Liver (tissue), 3 donors: ENCODE measurements around the gene BRWD1.

ENCODE experiments used
- EGR1 ChIP-seq, 2 donors: IDR thresholded peaks; 2 replicates each; pipeline ENCODE4 v1.6.1; 2016 to 2018; ENCODE audit warnings: antibody characterized with exemption in 2 of 2, low read depth in 2 of 2
- HNF4G ChIP-seq: IDR thresholded peaks from 2 replicates; pipeline ENCODE4 v1.6.1; 2016; ENCODE audit warnings: antibody characterized with exemption
- JUND ChIP-seq, 2 donors: IDR thresholded peaks; 2 replicates each; pipeline ENCODE4 v1.6.1; 2016; ENCODE audit warnings: antibody characterized with exemption in 2 of 2
- RAD21 ChIP-seq, 2 donors: IDR thresholded peaks; 2 replicates each; pipeline ENCODE4 v1.6.1; 2016; ENCODE audit warnings: antibody characterized with exemption in 2 of 2, mild to moderate bottlenecking in 2 of 2
- TAF1 ChIP-seq: conservative IDR thresholded peaks from 2 replicates; pipeline ENCODE4 v1.6.1; 2016; ENCODE audit warnings: antibody characterized with exemption, mild to moderate bottlenecking
- YY1 ChIP-seq: IDR thresholded peaks from 2 replicates; pipeline ENCODE4 v1.6.1; 2016; ENCODE audit warnings: antibody characterized with exemption, mild to moderate bottlenecking
- TF ChIP-seq, protein P1 (sequence below): fragments of 150-350 bp; IDR thresholded peaks from 2 replicates; pipeline ENCODE4 v1.5.1; 2017; ENCODE audit warnings: improper control_type of control experiment, low read depth, low read length; ENCODE audit not compliant: missing input control
- TF ChIP-seq, protein P2 (sequence below): IDR thresholded peaks from 2 replicates; pipeline ENCODE4 v1.6.1; 2016; ENCODE audit warnings: antibody characterized with exemption
- donor health status: healthy.
- donor health status: healthy.

DNA sequence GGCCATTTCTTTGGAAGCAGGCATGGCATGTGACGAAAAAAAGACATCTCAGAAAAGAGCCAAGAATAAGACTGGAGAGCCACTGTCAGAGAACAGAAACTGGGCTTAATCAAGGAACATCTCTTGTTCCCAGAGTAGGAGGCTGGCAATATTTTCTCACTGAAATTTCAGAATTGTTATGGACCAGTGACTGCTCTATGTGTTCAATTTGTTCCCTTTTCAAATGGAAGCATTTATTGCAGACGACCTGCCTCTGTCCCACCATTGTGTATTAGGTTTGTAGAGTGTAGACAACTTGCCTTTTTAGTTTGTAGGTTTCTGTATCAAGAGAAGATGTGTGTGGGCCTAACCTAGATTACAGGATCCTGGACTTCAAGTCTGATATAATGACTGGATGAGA is 148.9 kb downstream of the BRWD1 start:
- TF ChIP-seq, protein P1, sequence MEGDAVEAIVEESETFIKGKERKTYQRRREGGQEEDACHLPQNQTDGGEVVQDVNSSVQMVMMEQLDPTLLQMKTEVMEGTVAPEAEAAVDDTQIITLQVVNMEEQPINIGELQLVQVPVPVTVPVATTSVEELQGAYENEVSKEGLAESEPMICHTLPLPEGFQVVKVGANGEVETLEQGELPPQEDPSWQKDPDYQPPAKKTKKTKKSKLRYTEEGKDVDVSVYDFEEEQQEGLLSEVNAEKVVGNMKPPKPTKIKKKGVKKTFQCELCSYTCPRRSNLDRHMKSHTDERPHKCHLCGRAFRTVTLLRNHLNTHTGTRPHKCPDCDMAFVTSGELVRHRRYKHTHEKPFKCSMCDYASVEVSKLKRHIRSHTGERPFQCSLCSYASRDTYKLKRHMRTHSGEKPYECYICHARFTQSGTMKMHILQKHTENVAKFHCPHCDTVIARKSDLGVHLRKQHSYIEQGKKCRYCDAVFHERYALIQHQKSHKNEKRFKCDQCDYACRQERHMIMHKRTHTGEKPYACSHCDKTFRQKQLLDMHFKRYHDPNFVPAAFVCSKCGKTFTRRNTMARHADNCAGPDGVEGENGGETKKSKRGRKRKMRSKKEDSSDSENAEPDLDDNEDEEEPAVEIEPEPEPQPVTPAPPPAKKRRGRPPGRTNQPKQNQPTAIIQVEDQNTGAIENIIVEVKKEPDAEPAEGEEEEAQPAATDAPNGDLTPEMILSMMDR, result no peak
- TF ChIP-seq RAD21 (IDR thresholded peaks at IDR 0.05) (no peak), YY1 (no peak), HNF4G (no peak), TAF1 (no peak), JUND (IDR thresholded peaks at IDR 0.05) (no peak), EGR1 (IDR thresholded peaks at IDR 0.05; ENCODE audit: low read depth in 2 of 2) (no peak)
- TF ChIP-seq, protein P2, sequence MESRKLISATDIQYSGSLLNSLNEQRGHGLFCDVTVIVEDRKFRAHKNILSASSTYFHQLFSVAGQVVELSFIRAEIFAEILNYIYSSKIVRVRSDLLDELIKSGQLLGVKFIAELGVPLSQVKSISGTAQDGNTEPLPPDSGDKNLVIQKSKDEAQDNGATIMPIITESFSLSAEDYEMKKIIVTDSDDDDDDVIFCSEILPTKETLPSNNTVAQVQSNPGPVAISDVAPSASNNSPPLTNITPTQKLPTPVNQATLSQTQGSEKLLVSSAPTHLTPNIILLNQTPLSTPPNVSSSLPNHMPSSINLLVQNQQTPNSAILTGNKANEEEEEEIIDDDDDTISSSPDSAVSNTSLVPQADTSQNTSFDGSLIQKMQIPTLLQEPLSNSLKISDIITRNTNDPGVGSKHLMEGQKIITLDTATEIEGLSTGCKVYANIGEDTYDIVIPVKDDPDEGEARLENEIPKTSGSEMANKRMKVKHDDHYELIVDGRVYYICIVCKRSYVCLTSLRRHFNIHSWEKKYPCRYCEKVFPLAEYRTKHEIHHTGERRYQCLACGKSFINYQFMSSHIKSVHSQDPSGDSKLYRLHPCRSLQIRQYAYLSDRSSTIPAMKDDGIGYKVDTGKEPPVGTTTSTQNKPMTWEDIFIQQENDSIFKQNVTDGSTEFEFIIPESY, result no peak
